ENCODE measurements around the gene RUNX2. TPM values are rescaled to one million over a fixed set of nuclear protein-coding genes. Genes with fewer than 3 reads are reported as not detected.

The RUNX2 gene
- total RNA-seq, 1 donor from 2014 or later, result 26.1 TPM

DNA sequence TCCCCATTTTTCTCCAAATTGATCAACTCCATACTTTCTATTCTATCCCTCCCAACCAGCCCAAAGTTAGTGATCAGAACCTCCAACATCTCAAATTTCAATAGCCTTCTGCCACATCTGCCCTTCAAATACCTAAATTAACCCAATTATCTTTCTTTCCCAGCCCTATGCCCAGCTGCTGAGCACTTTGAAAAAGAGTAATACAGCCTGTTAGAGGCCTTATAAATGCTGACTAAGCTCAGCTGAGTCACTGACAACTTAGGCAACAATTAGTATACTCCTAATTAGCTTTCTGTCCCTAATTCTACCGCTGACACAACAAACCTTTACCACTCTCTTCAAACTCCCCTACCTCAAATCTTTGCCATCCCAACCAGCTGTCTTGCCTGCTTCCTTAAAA lies 23.5 kb downstream of the RUNX2 start:
- DNase-seq (ENCODE audit: low read depth) (no peak), FAIRE-seq (no peak)
- TF ChIP-seq EZH2 (IDR thresholded peaks at IDR 0.05; ENCODE audit: insufficient read depth, low read length), result no peak
- TF ChIP-seq, protein P1, sequence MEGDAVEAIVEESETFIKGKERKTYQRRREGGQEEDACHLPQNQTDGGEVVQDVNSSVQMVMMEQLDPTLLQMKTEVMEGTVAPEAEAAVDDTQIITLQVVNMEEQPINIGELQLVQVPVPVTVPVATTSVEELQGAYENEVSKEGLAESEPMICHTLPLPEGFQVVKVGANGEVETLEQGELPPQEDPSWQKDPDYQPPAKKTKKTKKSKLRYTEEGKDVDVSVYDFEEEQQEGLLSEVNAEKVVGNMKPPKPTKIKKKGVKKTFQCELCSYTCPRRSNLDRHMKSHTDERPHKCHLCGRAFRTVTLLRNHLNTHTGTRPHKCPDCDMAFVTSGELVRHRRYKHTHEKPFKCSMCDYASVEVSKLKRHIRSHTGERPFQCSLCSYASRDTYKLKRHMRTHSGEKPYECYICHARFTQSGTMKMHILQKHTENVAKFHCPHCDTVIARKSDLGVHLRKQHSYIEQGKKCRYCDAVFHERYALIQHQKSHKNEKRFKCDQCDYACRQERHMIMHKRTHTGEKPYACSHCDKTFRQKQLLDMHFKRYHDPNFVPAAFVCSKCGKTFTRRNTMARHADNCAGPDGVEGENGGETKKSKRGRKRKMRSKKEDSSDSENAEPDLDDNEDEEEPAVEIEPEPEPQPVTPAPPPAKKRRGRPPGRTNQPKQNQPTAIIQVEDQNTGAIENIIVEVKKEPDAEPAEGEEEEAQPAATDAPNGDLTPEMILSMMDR (IDR thresholded peaks at IDR 0.05; ENCODE audit: insufficient read depth, low read depth, low read length), result no peak
- Mint-ChIP-seq H3K27me3 (ENCODE audit: low read depth, unreplicated experiment) (no peaks in the 10 kb centered on the region), H3K36me3 (ENCODE audit: low read depth, unreplicated experiment) (no peaks in the 10 kb centered on the region), H3K4me1 (ENCODE audit: low read depth, unreplicated experiment) (peaks cover 13% of the 10 kb centered on the region), H3K27ac (ENCODE audit: unreplicated experiment) (no peak overlapping the region), H3K4me3 (ENCODE audit: unreplicated experiment) (no peak overlapping the region), H3K9me3 (ENCODE audit: unreplicated experiment) (no peaks in the 10 kb centered on the region)
- Histone ChIP-seq H2AFZ (ENCODE audit: low read depth, low read length) (no peak overlapping the region), H4K20me1 (ENCODE audit: insufficient read depth, low read length) (no peaks in the 10 kb centered on the region), H3K9me3 (ENCODE audit: insufficient read depth, low read depth, low read length) (no peaks in the 10 kb centered on the region), H3K4me1 (ENCODE audit: insufficient read depth, low read length) (no peaks in the 10 kb centered on the region), H3K36me3 (ENCODE audit: insufficient read depth, low read length) (no peaks in the 10 kb centered on the region), H3K9ac (ENCODE audit: low read length) (no peak overlapping the region), H3K27ac (ENCODE audit: low read depth, low read length) (no peak overlapping the region), H3K79me2 (ENCODE audit: insufficient read depth, low read length) (no peaks in the 10 kb centered on the region), H3K4me3 (ENCODE audit: insufficient read depth, low read depth, low read length) (no peak overlapping the region), H3K4me2 (ENCODE audit: low read length) (no peak overlapping the region), H3K27me3 (ENCODE audit: insufficient read depth, low read length) (no peaks in the 10 kb centered on the region)

DNA sequence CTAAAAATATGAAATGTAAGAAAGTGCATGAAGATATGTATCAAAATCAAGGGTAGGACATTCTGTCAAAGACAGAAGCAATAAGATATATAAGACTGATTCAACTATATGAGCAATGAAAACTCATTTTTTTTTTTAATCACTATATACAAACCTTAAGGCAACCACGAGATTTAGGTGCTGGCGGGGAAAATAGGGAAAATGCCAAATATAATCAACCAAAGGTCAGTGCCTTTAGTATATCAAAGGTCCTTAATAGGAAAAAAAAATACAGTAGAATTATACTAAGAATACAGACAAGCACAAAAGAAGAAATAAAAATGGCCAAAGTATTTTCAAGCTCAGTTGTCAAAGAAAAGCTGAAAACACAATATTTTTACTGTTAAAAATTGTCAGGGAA lies 25.5 kb downstream of the RUNX2 start:
- no peak overlapping the region for H3K4me2 ChIP-seq (ENCODE audit: low read length)
- no peaks in the 10 kb centered on the region for H3K79me2 ChIP-seq (ENCODE audit: insufficient read depth, low read length)
- no peaks in the 10 kb centered on the region for H3K27me3 ChIP-seq (ENCODE audit: insufficient read depth, low read length)
- no peaks in the 10 kb centered on the region for H4K20me1 ChIP-seq (ENCODE audit: insufficient read depth, low read length)
- H3K27ac ChIP-seq (ENCODE audit: low read depth, low read length), result no peak overlapping the region
- Mint-ChIP-seq H3K36me3 (ENCODE audit: low read depth, unreplicated experiment) (no peaks in the 10 kb centered on the region), H3K27ac (ENCODE audit: unreplicated experiment) (no peak overlapping the region), H3K4me3 (ENCODE audit: unreplicated experiment) (no peak overlapping the region), H3K27me3 (ENCODE audit: low read depth, unreplicated experiment) (no peaks in the 10 kb centered on the region), H3K4me1 (ENCODE audit: low read depth, unreplicated experiment) (peaks cover 13% of the 10 kb centered on the region), H3K9me3 (ENCODE audit: unreplicated experiment) (no peaks in the 10 kb centered on the region)
- no peaks in the 10 kb centered on the region for H3K36me3 ChIP-seq (ENCODE audit: insufficient read depth, low read length)
- FAIRE-seq (no peak), DNase-seq (ENCODE audit: low read depth) (no peak)
- H2AFZ ChIP-seq (ENCODE audit: low read depth, low read length), result no peak overlapping the region
- no peaks in the 10 kb centered on the region for H3K4me1 ChIP-seq (ENCODE audit: insufficient read depth, low read length)
- no peak overlapping the region for H3K4me3 ChIP-seq (ENCODE audit: insufficient read depth, low read depth, low read length)
- H3K9me3 ChIP-seq (ENCODE audit: insufficient read depth, low read depth, low read length), result no peaks in the 10 kb centered on the region
- H3K9ac ChIP-seq (ENCODE audit: low read length), result no peak overlapping the region
- TF ChIP-seq, protein P1 (IDR thresholded peaks at IDR 0.05; ENCODE audit: insufficient read depth, low read depth, low read length), result no peak
- TF ChIP-seq EZH2 (IDR thresholded peaks at IDR 0.05; ENCODE audit: insufficient read depth, low read length), result no peak

DNA sequence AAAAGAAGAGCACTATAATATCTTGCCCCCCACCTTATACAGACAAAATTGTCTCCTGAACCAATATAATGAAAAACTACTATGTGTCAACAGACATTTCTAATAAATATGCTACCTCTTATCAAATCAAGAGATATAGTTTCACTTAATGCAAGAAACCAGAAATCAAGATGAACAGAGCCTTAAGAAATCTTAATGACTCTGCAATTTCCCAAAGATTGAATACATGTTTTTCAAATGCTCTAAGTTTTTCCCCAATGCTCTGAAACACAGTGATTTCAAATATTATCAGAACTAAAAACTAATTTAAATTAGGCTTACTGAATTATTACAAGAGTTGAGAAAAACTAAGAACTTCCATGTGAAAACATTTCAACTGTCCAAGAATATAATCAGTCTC lies 36.3 kb downstream of the RUNX2 start:
- H3K27me3 ChIP-seq (ENCODE audit: insufficient read depth, low read length), result no peaks in the 10 kb centered on the region
- H3K4me1 ChIP-seq (ENCODE audit: insufficient read depth, low read length), result no peaks in the 10 kb centered on the region
- H3K36me3 Mint-ChIP-seq (ENCODE audit: low read depth, unreplicated experiment), result no peaks in the 10 kb centered on the region
- no peak overlapping the region for H3K27ac ChIP-seq (ENCODE audit: low read depth, low read length)
- no peaks in the 10 kb centered on the region for H3K36me3 ChIP-seq (ENCODE audit: insufficient read depth, low read length)
- no peak overlapping the region for H3K9ac ChIP-seq (ENCODE audit: low read length)
- no peak overlapping the region for H3K4me3 ChIP-seq (ENCODE audit: insufficient read depth, low read depth, low read length)
- H3K9me3 Mint-ChIP-seq (ENCODE audit: unreplicated experiment), result no peaks in the 10 kb centered on the region
- no peaks in the 10 kb centered on the region for H4K20me1 ChIP-seq (ENCODE audit: insufficient read depth, low read length)
- H3K27me3 Mint-ChIP-seq (ENCODE audit: low read depth, unreplicated experiment), result no peaks in the 10 kb centered on the region
- no peak overlapping the region for H3K4me2 ChIP-seq (ENCODE audit: low read length)
- H3K9me3 ChIP-seq (ENCODE audit: insufficient read depth, low read depth, low read length), result no peaks in the 10 kb centered on the region
- H3K4me1 Mint-ChIP-seq (ENCODE audit: low read depth, unreplicated experiment), result peaks cover 2% of the 10 kb centered on the region
- no peak for FAIRE-seq
- no peaks in the 10 kb centered on the region for H3K79me2 ChIP-seq (ENCODE audit: insufficient read depth, low read length)
- TF ChIP-seq, protein P1 (IDR thresholded peaks at IDR 0.05; ENCODE audit: insufficient read depth, low read depth, low read length), result no peak
- TF ChIP-seq EZH2 (IDR thresholded peaks at IDR 0.05; ENCODE audit: insufficient read depth, low read length), result no peak
- H2AFZ ChIP-seq (ENCODE audit: low read depth, low read length), result no peak overlapping the region
- H3K27ac Mint-ChIP-seq (ENCODE audit: unreplicated experiment), result no peak overlapping the region
- DNase-seq (ENCODE audit: low read depth), result no peak
- H3K4me3 Mint-ChIP-seq (ENCODE audit: unreplicated experiment), result no peak overlapping the region
